HG03135 (cell line): Measurements from ENCODE around the gene RAET1E.

Experiments
- ATAC-seq: cut with Tn5 transposase; IDR thresholded peaks from one replicate; pipeline ENCODE4 v1.9.1; 2021; ENCODE audit warnings: mild to moderate bottlenecking, moderate library complexity; ENCODE audit not compliant: unreplicated experiment

The RAET1E gene

DNA sequence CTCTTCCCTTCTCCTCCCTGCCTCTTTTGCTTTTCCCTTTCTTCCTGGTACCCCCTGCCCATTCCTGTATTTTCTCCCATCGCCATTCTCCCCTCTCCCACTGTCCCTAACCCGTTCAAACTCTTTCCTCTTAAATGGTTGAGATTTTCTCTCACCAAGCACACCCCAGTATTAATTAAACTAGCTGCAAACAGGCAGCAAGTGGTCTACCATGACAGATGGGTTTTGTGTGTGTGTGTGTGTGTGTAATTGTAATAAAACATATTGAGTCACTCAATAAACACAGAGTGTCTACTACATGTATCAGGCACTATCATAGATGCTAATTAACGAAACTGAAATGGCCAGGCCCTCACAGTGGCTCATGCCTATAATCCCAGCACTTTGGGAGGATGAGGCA, 6.7 kb downstream of the RAET1E start:
- ATAC-seq = no peak

DNA sequence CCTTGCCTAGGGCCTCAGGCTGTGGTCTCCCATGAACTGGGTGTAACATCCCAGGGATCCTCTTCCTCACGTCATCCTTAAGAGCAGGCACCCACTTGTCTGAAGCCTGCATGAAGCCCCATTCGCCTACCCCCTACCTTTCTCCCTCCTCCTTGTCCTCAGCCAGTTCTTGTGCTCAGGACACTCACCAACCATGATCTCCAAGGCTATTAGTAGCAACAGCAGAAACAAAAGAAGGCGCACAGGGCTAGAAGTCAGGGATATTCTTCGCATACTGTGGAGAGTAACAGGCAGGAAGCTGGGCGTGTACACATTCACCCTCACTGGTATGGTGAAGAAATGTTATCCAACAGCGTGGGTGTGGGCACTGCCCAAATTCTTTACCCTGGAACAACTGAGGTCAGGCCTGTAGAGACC, 7.3 kb downstream of the RAET1E start:
- ATAC-seq = no peak

- ATAC-seq = no peak
Observed at GRCh38 chr6:149889326-149889725, 8.6 kb downstream of the RAET1E start.

DNA sequence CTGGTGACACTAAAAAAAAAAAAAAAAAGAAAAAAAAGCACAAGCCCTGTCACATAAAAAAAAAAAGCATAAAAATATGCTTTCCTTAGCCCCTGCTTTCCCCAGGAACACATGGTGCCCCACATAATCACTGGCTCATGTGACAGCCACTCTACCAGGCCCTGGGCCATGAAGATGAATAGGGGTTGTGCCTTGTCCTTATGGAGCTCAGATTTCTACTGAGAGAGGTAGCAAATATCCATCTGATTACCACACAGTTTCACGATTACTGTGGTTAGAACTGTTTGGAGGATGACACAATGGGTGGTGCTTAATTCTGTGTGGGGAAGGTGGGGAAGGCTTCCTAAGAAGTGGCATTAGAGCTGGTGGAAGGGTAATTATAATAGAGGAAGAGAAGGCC, 9.3 kb downstream of the RAET1E start:
- ATAC-seq = no peak

GRCh38 chr6:149888093-149888492, 9.8 kb downstream of the RAET1E start:
- no peak for ATAC-seq

- no peak for ATAC-seq
Observed at GRCh38 chr6:149887343-149887742, 10.6 kb downstream of the RAET1E start.

DNA sequence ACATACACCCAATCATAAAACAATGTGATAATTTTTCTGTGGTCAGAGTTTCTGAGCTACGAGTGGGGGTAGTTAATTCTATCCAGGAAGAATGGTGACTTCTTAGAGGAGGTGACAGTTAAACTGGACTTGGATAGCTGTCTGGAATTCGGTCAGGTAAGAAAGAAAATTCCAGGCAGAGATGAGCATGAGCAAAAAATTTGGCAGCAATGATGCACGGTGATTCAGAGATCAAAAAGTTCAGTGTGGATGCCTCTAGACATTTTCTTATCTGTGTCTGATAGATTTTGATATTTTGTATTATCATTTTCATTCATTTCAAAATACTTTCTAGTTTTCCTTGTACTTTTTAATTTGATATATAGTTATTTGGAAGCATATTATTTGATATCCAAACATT, 12.0 kb downstream of the RAET1E start:
- no peak for ATAC-seq

- no peak for ATAC-seq
Observed at GRCh38 chr6:149884617-149885016, 13.3 kb downstream of the RAET1E start.

DNA sequence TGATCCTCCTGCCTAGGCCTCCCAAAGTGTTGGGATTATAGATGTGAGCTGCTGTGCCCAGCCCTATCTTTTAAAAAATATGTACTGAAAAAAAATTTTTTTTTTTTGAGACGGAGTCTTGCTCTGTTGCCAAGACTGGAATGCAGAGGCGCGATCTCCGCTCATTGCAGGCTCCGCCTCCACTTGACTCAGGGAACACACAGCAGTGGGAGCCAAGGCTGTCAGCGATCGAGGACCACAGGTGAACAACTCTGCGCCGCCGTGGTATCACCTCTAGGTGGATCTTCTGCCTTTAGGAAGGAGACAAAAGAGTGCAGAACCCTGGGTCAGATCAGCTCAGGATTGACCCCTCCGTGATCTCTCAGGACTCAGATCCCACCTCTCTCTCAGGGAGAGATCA, 13.7 kb downstream of the RAET1E start:
- ATAC-seq = no peak

GRCh38 chr6:149881860-149882259, 16.1 kb downstream of the RAET1E start:
- ATAC-seq = no peak

DNA sequence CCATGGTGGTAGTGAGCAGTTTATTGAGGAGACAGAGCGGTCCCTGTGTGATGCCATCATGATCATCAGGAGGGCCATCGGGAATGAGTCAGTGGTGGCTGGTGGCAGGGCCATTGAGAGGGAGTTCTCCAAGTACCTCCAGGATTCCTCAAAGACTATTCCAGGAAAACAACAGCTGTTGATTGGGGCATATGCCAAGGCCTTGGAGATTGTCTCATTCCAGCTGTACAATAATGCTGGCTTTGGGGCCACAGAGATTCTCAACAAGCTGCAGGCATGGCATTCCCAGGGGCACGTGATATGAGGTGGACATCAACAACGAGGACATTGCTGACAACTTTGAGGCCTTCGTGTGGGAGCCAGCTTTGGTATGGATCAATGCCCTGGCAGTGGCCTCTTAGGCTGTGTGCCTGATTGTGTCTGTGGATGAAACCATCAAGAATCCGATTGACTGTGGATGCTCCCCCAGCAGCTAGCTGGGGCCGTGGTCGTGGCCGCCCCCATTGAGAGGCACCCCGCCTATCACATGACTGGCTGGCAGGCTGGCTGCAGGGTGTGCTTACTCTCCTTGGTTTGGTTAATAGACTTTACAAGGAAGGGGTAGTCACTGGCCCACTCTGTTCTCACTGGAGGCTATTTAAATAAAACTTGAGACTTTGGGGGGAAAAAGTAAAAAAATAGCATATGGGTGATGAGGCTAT, 16.7 kb downstream of the RAET1E start:
- no peak for ATAC-seq

- ATAC-seq = no peak
Observed at GRCh38 chr6:149877659-149878058, 20.3 kb downstream of the RAET1E start.

DNA sequence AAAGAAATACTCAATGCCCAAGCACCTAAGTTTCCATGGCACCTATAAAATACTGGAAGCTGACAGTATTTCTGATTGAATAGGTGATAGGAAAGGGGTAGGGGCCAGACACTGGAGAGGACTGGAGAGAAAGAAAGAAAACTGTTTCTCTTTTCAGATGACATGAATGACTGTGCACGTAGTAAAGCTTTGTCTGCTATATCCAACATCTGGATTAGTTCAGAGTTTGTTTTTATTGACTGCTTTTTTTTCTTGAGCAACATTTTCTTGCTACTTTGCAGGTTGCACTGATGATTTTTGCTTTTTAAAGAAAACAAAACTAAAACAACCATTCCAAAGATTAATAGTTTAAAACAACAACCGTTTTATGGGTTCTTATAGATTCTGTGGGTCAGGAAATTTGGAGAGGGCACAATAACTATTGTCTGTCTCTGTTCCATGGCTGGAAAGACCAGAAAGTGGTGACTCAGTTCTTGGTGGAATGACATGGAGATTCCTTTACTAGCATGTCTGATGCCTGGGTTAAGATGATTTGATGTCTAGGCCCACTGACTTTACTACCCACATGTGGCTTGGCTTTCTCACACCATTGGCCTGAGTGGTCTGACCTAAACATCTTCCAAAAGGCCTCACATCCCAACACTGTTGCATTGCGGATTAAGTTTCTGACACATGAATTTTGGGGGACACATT, 21.5 kb downstream of the RAET1E start:
- ATAC-seq = no peak

DNA sequence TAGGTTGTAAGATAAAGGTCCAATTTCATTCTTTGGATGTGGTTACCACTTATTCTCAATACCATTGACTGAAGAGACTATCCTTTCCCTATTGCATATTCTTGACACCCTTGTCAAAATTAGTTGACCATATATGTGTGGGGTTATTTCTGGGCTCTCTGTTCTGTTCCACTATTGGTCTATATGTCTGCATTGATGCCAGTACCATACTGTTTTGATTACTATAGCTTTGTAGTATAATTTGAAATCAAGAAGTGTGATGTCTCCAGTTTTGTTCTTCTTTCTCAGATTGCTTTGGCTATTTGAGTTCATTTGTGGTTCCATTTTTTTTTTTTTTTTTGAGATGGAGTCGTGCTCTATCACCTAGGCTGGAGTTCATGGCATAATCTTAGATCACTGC, 25.7 kb downstream of the RAET1E start:
- ATAC-seq = no peak

- no peak for ATAC-seq
Observed at GRCh38 chr6:149871182-149871581, 26.7 kb downstream of the RAET1E start.

DNA sequence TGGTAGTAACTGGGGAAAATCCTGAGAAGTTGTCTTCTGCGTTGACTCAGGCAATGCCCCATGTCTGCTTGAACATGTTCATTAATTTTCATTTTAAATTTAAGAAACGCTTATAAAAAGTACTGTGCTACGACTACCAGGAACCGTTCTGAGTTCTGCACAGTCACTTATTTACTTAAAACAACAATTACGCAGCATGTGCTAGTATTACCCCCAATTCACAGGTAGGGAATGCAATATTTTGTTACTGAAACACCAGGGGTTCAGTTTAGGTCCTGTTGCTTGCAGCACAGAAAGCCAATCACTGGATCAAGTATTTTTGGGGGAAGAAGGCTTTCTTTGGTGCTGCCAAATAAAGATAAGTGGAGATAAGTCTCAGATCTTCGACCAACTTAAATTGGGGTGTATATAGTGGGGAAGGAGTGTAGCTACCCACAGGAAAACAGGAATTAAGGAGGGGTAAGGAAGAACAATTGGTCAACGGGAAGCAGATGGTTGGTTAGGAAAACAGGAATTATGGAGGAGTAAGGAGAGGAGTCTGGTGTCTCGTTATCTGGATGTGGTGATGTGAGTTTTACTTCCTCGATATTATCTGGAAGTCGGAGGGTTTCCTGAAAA, 28.5 kb downstream of the RAET1E start:
- ATAC-seq = no peak

DNA sequence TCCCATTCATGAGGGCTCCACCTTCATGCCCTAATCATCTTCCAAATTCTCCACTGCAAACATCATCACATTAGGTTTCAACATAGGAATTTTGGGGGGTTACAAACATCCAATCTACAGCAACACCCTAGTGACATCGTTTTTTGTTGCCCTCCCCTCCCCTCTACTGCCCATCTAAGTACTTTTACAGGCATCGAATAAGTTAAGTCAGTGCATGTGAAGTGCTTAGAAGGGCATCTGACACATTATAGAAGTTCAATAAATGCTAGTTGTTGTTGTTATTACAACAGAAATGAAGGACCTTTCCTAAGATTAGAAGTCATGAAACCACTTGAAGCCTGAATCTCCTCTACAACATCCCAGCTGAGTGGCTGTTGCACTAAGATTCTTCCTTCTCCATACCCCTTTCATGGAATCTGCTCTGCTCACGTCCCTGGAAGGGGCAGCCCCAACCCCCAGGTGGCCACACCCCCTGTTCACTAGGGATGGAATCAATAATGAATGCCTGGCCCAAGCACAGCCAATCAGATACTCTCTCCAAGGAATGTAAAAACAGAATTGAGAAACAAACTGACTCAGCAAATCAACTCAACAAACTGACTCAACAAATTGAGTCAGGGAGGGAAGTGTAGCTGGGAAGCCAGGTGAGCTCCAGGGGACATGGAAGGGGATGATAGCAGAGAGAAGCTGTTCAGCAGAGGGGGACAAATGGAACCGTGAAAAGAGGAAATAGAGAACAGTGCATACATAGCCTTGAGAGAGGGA, 29.9 kb downstream of the RAET1E start:
- no peak for ATAC-seq

DNA sequence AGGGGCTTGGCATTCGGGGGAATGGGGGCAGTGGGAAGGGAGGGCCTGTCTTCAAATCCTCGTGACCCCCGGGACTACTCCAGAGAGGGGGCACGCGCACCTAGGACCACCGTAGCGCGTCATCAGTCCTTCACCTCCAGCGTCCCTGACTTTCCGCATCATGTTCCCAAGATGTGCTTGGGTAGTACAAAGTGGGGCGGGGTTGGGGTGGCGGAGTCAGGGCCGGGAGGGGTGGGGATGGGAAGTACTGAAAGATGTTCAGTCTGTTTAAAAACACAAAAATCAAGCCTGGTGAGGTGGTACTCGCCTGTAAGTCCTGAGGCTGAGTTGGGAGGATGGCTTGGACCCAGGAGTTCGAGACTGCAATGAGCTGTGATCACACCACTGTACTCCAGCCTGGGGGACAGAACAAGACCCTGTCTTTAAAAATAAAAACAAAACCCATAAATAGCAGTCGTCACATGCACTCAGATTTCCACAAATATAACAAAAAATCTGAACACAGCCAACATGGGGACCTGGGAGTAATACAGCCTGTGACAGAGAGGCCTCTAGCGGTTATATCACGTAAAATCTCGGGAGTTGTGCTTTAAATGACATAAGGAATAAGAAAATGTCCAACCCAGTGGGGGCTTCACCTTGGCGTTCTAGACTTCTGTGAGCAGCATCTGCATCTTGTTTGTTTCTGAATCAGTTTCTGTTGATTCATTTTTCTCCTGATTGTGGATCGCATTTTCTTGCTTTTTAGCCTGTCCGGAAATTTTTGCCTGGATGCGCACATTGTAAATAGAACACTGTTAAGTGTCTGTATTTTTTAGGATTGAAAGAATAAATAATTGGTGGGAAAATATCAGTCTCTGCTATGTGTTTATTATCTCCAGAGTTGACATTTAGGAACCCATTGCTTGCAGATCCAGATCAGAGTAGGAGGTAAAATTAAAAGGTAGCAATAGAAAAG, 33.1 kb downstream of the RAET1E start:
- ATAC-seq = no peak

- ATAC-seq = peak; percentile 90
Observed at GRCh38 chr6:149863698-149864577, 34.0 kb downstream of the RAET1E start, which contains the start of gene LRP11. LRP11 (minus strand) TSS chr6:149864359; CDS start chr6:149864020, 339 bp downstream.
